PC-3 (cell line): ENCODE results near the gene NAV2. TPM values are rescaled to one million over a fixed set of nuclear protein-coding genes. Genes with fewer than 3 reads are reported as not detected.

ENCODE experiments used
- ATAC-seq: fragments of 200-7000 bp; cut with Tn5 transposase; 2 replicates; pipeline ENCODE4 v1.9.1; 2020; ENCODE audit warnings: mild to moderate bottlenecking, moderate library complexity
- BruUV-seq: library from RNA; stranded (reverse); fragments of 400-500 nt; replicated peaks from 2 replicates; lab custom pipeline; 2021; lab: Mats Ljungman, UMichigan
- CTCF ChIA-PET: fragments of 300-600 bp; sonication (Branson Sonifier 250); formaldehyde crosslinking; loops from one replicate; lab custom pipeline; 2022; ENCODE audit warnings: antibody characterized with exemption; lab: Charles Lee
- POLR2A ChIA-PET: fragments of 300-600 bp; sonication (Branson Sonifier 250); formaldehyde crosslinking; loops from one replicate; lab custom pipeline; 2022; ENCODE audit warnings: antibody characterized with exemption; ENCODE audit not compliant: unreplicated experiment; lab: Charles Lee
- DNase-seq: peaks from one replicate; pipeline ENCODE4 v3.0.0-alpha.2; 2015
- H2AFZ ChIP-seq: fragments of 300-600 bp; sonication (generic); 2 replicates; pipeline ENCODE4 v1.6.0; 2016; ENCODE audit warnings: antibody characterized with exemption, low read length
- H3F3A ChIP-seq: fragments of 300-600 bp; sonication (generic); one replicate; pipeline ENCODE4 v1.6.0; 2017; ENCODE audit warnings: antibody characterized with exemption, low read length, control low read depth, mild to moderate bottlenecking; ENCODE audit not compliant: unreplicated experiment
- H3K27ac ChIP-seq: fragments of 300-600 bp; sonication (generic); 2 replicates; pipeline ENCODE4 v1.5.1; 2016; ENCODE audit warnings: mild to moderate bottlenecking, low read length
- H3K27me3 ChIP-seq: fragments of 300-600 bp; sonication (generic); 2 replicates; pipeline ENCODE4 v1.6.1; 2016; ENCODE audit warnings: low read length, mixed read lengths
- H3K36me3 ChIP-seq: fragments of 300-600 bp; sonication (generic); 2 replicates; pipeline ENCODE4 v1.6.1; 2016; ENCODE audit warnings: low read depth, mixed run types, low read length, mixed read lengths
- H3K4me1 ChIP-seq: fragments of 300-600 bp; sonication (generic); 2 replicates; pipeline ENCODE4 v1.5.1; 2016; ENCODE audit warnings: low read length; ENCODE audit not compliant: insufficient read depth
- H3K4me2 ChIP-seq: fragments of 300-600 bp; sonication (generic); 2 replicates; pipeline ENCODE4 v1.6.0; 2016; ENCODE audit warnings: low read length
- H3K4me3 ChIP-seq: fragments of 300-600 bp; sonication (generic); 2 replicates; pipeline ENCODE4 v1.5.1; 2016; ENCODE audit warnings: mild to moderate bottlenecking, low read length, mixed read lengths
- H3K79me2 ChIP-seq: fragments of 300-600 bp; sonication (generic); 2 replicates; pipeline ENCODE4 v1.6.1; 2017; ENCODE audit warnings: low read length, mixed read lengths
- H3K9ac ChIP-seq: fragments of 300-600 bp; sonication (generic); 2 replicates; pipeline ENCODE4 v1.6.0; 2016; ENCODE audit warnings: mild to moderate bottlenecking, low read length
- H3K9me2 ChIP-seq: fragments of 300-600 bp; sonication (generic); replicated peaks from 2 replicates; pipeline ENCODE4 v1.6.1; 2016; ENCODE audit warnings: mixed run types, low read length, mixed read lengths
- H3K9me3 ChIP-seq: fragments of 300-600 bp; sonication (generic); 2 replicates; pipeline ENCODE4 v1.6.1; 2016; ENCODE audit warnings: low read length, mixed read lengths
- H4K20me1 ChIP-seq: fragments of 300-600 bp; sonication (generic); 2 replicates; pipeline ENCODE4 v1.6.1; 2016; ENCODE audit warnings: low read length, mixed read lengths
- EZH2 ChIP-seq: fragments of 300-600 bp; sonication (generic); IDR thresholded peaks from one replicate; pipeline ENCODE4 v1.6.1; 2017; ENCODE audit warnings: antibody characterized with exemption, mild to moderate bottlenecking, low read length; ENCODE audit not compliant: unreplicated experiment
- EZH2phosphoT487 ChIP-seq: fragments of 300-600 bp; sonication (generic); IDR thresholded peaks from 2 replicates; pipeline ENCODE4 v1.6.1; 2018; ENCODE audit warnings: mild to moderate bottlenecking, antibody characterized with exemption, low read length, borderline replicate concordance
- intact Hi-C: fragments of 100-400 bp; cut with micrococcal nuclease; formaldehyde crosslinking; loops from 2 replicates; pipeline ENCODE4 v1.9.0; 2023
- total RNA-seq: library from RNA; depleted of rRNA; stranded (reverse); fragments of >200 nt; gene quantifications from 2 replicates; pipeline ENCODE4 v1.2.3, GENCODE V29; 2014
- TF ChIP-seq, protein P1 (sequence below): fragments of 300-600 bp; sonication (generic); conservative IDR thresholded peaks from 2 replicates; pipeline ENCODE4 v1.5.1; 2017; ENCODE audit warnings: antibody characterized with exemption, low read depth, mild to moderate bottlenecking, low read length

NAV2 gene
- total RNA-seq, 1 experiment from 2014 or later: 10.4 TPM

GRCh38 chr11:20048246-20048645 is 335.6 kb downstream of the NAV2 start:
- ChIA-PET CTCF (no interaction called here), POLR2A (no interaction called here)
- no peaks in the 10 kb centered on the region for H3K79me2 ChIP-seq
- H3K36me3 ChIP-seq: peaks cover 13% of the 10 kb centered on the region
- TF ChIP-seq EZH2phosphoT487 (no peak), EZH2 (no peak)
- TF ChIP-seq, protein P1, sequence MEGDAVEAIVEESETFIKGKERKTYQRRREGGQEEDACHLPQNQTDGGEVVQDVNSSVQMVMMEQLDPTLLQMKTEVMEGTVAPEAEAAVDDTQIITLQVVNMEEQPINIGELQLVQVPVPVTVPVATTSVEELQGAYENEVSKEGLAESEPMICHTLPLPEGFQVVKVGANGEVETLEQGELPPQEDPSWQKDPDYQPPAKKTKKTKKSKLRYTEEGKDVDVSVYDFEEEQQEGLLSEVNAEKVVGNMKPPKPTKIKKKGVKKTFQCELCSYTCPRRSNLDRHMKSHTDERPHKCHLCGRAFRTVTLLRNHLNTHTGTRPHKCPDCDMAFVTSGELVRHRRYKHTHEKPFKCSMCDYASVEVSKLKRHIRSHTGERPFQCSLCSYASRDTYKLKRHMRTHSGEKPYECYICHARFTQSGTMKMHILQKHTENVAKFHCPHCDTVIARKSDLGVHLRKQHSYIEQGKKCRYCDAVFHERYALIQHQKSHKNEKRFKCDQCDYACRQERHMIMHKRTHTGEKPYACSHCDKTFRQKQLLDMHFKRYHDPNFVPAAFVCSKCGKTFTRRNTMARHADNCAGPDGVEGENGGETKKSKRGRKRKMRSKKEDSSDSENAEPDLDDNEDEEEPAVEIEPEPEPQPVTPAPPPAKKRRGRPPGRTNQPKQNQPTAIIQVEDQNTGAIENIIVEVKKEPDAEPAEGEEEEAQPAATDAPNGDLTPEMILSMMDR: no peak
- no peak overlapping the region for H3K4me3 ChIP-seq
- H2AFZ ChIP-seq: no peak overlapping the region
- no peaks in the 10 kb centered on the region for H3F3A ChIP-seq
- DNase-seq: no peak
- intact Hi-C loops: no loop called here
- no peaks in the 10 kb centered on the region for H4K20me1 ChIP-seq
- H3K9me3 ChIP-seq: no peaks in the 10 kb centered on the region
- no peak overlapping the region for H3K4me2 ChIP-seq
- H3K9ac ChIP-seq: no peak overlapping the region
- BruUV-seq: no TSS peak
- H3K27me3 ChIP-seq: no peaks in the 10 kb centered on the region
- no peak overlapping the region for H3K27ac ChIP-seq
- no peaks in the 10 kb centered on the region for H3K4me1 ChIP-seq
- ATAC-seq: no peak
- H3K9me2 ChIP-seq: no peaks in the 10 kb centered on the region

- no peaks in the 10 kb centered on the region for H3K79me2 ChIP-seq
- ATAC-seq (no peak), DNase-seq (no peak)
- H3F3A ChIP-seq: no peaks in the 10 kb centered on the region
- H3K27me3 ChIP-seq: no peaks in the 10 kb centered on the region
- no peaks in the 10 kb centered on the region for H3K9me3 ChIP-seq
- H3K9ac ChIP-seq: no peak overlapping the region
- no peak overlapping the region for H2AFZ ChIP-seq
- H3K27ac ChIP-seq: no peak overlapping the region
- intact Hi-C loops: no loop called here
- no peaks in the 10 kb centered on the region for H3K9me2 ChIP-seq
- H3K4me1 ChIP-seq: no peaks in the 10 kb centered on the region
- TF ChIP-seq EZH2phosphoT487: no peak
- TF ChIP-seq, protein P1: no peak
- TF ChIP-seq EZH2: no peak
- BruUV-seq: no TSS peak
- H4K20me1 ChIP-seq: no peaks in the 10 kb centered on the region
- peaks cover 13% of the 10 kb centered on the region for H3K36me3 ChIP-seq
- ChIA-PET CTCF (no interaction called here), POLR2A (no interaction called here)
- no peak overlapping the region for H3K4me3 ChIP-seq
- H3K4me2 ChIP-seq: no peak overlapping the region
Observed at GRCh38 chr11:20048707-20049106, 336.1 kb downstream of the NAV2 start.

- Histone ChIP-seq H3F3A (no peaks in the 10 kb centered on the region), H3K36me3 (peaks cover 10% of the 10 kb centered on the region), H3K27me3 (no peaks in the 10 kb centered on the region), H3K79me2 (no peaks in the 10 kb centered on the region), H2AFZ (no peak overlapping the region), H3K9me3 (no peaks in the 10 kb centered on the region), H3K9me2 (no peaks in the 10 kb centered on the region), H3K9ac (no peak overlapping the region), H3K4me2 (no peak overlapping the region), H4K20me1 (no peaks in the 10 kb centered on the region), H3K4me3 (no peak overlapping the region), H3K4me1 (no peaks in the 10 kb centered on the region), H3K27ac (no peak overlapping the region)
- ATAC-seq (no peak), DNase-seq (no peak)
- intact Hi-C loops: no loop called here
- CTCF ChIA-PET: no interaction called here
- no TSS peak for BruUV-seq
- no peak for TF ChIP-seq EZH2
- TF ChIP-seq, protein P1: no peak
- no peak for TF ChIP-seq EZH2phosphoT487
- POLR2A ChIA-PET: no interaction called here
Observed at GRCh38 chr11:20049231-20049630, 336.6 kb downstream of the NAV2 start.
